Tongue (tissue), 2 donors: ENCODE measurements around the gene TMEM151A. TPM values are rescaled to one million over a fixed set of nuclear protein-coding genes. Genes with fewer than 3 reads are reported as not detected.

Experiments used
- DNase-seq: peaks from one replicate; pipeline ENCODE4 v3.0.0-alpha.2; 2015
- total RNA-seq: library from RNA; depleted of rRNA; stranded (reverse); fragments of >200 nt; gene quantifications from one replicate; pipeline ENCODE4 v1.2.3, GENCODE V29; 2014

Gene TMEM151A
- total RNA-seq, 1 donor from 2014 or later: not detected

DNA sequence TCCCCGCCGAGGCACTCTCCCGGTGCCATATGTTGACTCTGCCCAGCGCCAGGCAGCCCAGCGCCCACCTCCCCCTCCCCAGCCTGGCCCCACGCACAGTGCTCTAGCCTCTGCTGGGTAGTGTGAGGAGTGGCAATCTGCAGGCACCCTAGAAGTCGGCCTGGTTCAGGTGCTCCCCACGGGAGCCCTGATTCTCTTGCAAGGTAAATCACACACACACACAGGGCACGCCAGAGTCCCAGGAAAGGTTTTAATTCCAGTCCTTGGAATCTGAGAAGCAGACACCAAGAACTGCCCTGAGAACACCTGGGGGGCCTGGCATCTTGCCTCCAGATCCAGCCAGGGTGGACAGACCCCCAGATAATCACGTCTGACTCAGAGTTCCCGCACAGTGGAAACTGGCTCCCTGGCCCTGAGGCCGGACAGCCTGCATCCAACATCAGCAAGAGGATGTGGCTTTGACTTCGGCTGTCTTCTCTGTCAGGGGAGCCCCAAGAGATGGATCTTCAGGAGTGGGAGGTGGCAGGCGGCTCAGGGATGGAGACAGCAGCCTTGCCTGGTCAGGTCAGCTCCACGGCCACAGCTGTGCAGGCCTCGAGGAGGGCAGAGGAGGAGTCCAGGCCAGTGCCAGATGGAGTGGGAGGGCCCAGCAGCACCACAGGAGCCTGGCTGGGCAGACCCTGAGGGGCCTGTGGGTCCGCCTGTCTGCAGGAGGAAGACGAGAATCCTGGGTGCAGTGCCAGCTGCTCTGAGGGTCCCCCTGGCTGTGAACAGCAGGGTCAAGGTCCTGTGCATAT, 45.6 kb downstream of the TMEM151A start:
- DNase-seq: no peak

DNA sequence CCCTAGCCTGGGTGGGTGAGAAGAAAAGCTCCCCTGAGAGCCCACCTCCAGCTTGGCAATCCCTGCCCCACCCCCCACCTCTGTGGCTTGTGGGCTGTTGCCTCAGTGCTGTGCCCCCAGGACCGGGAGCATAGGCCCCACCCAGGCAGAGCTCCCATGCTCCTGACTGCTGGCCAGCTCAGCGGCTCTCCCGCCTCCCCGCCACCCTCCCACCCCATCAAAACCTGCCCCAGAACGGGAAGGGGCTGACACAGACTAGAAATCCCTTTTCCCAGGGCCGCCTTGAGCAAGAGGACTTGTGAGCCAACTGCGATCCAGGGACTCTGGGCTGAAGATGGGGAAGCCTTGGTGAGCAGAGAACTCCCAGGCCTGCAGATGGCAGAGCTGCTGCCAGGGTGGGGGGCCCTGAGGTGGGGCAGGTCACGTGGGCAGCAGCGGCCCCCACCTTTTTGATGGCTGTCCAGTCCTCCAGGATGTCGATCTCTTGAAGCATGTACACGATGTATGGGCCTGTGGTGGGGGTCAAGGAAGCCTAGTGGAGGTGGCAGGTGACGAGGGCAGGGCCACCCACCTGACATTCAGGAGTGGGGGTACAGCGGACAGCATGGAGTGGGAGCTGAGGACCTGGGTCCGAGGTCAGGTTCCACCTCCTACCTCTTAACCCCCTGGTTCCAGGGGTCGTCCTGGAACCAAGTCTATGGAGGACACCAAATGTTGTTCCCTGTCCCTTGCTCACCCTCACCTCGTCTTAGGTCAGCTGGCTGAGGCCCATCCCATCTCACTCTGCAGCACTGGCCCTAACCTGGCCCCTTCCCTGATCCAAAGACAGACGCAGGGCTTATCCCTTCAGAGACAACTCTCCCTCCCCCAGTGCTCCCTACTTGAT, 46.8 kb downstream of the TMEM151A start:
- DNase-seq: no peak

DNA sequence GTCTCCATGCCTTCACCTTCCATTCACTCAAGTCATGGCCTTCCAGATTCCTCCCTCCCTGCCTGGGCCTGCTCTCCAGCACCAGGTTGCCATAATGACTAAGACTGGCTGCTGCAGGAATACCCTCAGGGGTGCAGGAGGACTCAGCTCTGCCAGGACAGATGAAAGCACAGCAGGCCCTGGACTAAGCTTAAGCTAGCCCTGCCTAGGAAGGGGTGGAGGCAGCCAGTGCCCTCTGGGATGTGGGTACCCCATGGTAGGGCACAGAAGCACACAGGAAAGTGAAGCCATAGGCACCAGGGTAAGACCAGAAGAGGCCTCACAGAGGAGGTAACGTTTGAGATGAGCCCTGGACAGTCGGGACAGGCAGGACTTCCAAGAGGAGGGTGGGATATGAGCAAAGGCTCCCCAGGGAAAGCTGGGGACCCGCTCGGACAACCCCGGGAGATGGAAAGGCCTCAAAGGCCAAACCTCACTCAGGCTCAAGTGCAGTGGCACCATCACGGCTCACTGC, 47.5 kb downstream of the TMEM151A start:
- DNase-seq: no peak

DNA sequence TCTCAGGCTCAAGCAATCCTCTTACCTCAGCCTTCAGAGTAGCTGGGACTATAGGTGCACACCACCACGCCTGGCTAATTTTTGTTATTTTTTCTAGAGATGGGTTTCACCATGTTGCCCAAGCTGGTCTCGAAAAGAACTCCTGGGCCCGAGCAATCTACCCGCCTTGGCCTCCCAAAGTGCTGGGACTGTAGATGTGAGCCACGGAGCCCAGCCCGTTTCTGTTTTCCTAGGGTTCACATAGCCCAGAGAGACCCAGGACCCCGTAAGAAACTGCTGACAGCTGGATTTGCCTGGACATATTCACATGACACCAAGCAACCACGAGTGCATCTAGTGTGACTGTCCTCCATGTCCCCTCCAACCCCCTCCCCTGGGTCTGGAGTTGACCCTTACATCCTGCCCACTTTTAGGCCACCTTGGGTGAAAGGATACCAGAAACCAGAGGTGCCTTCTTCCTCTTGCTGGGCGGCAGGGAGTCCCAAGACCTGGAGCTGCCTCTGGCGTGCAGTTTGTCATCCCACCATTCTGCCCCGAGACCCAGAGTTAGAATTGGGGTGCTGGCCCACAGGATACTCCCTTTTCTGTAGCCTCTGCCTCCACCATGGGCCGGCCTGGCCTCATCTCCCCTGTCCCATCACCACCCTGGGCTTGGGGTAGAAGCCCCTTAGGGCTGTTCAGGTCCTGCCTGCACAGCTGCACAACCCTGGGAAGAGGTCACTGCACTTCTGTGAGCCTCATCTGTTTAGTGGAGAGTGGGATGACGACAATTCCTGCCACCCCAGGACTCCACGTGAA, 48.2 kb downstream of the TMEM151A start:
- DNase-seq: no peak

DNA sequence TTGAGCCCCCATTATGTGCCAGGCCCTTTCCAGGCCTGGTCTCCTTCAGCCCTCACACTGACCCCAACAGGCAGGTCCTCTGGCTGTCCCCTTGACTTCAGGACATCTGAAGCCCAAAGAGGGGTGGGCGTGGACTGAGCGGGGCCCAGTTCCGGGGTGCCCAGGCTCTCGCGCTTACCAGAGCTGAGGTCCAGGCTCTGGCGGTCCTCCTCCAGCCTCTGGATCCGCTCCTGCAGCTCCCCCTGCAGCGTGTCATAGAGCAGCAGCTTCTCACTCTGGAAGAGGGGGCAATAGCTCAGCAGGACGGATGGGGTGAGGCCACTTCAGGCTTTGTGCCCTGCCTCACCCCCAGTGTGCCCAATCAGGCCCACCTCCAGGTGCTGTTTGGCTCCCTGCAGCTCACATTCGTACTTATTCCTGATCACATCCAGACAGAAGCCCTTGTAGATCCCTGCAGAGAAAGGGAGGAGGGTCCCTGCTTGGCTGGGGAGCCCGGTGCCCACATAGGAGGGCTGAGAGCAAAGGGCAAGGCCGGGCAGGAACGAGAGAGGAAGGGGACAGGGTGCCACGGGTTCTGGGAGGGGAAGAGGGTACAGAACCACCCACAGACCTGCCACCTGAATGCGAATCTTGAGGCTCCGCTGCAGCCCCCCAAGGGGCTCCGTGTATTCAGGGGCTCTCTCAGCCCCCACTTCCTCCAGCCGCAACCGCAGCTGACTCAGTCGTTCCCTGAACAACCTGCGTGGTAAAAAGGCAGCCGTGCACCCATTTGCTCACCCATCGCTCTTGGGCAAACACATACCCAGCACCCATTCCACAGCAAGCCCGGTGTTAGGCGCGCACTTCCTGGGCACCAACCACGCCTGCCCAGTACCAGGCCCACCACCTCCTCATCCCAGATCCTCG, 49.2 kb downstream of the TMEM151A start:
- no peak for DNase-seq

DNA sequence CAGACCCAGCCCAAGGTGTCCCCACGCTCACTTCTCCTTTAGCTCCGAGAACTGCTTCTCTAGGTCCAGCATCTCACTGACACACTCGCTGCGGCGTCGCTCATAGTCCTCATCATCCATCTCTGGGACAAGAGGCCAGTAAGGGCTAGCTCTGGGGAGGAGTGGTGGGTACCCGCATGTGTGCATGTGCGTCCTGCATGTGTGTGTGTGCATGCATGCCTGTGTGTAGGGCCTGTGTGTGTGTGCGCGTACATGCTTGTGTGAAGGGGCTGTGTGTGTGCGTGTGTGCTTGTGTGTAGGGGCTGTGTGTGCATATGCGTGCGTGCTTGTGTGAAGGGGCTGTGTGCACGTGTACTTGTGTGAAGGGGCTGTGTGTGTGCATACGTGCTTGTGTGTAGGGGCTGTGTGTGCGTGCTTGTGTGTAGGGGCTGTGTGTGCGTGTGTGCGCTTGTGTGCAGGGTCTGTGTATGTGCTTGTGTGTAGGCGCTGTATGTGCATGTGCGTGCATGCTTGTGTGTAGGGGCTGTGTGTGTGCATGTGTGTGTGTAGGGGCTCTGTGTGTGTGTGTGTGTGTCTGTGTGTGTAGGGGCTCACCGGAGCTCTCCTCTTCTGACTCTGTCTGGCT, 49.9 kb downstream of the TMEM151A start:
- no peak for DNase-seq

DNA sequence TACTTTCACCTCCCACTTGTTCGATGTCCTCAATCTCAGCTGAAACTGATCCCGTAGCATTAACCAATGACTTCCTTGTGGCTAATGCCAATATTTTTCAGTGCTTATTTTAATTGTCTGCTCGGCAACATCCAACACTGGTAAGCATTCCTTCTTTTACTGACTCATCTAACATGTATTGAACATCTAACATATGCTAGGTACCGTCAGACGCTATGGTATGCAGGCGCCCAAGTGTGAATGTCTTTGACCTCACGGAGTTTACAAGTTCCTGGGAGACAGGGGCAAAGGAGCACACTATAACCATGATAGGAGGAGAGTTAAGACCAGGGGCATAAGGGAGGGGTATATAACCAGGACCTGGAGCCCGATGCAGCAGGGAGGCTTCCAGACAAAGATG, 51.5 kb downstream of the TMEM151A start:
- DNase-seq: no peak

DNA sequence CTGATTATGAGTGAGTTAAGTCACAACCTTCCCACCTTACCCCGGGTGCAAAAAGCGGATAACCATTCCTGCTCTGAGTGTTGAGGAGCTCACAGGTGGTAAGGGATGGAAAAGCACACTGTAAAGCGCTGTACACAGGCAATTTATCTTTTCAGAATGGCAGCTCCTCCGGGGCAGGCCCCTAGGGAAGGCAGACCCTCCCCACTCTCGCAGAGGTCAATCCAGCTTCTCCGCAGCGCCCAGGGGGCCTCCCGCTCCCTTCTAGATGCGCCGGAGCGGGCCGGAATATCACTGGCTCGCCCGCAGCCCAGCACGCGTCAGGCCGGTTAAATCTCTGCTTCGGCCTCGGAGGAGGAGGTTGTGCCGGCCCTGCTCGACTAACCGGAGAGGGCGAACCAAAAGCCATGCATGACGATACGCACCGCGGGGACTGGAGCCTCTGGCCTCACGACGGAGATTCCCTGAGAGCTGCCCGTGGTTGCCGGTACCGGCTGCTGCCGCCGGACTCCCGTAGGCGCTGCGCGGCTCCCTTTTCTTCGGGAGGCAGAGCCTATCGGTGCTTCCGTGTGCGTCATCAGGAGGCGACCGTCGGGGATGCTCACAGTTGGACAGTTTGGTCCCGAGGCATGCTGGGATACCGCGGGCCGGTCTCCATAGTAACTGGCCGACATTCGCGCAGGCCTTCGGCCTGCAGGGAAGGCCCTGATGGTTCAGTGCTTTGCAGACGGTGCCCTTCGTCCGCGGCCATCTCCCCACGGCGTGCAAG, 53.0 kb downstream of the TMEM151A start, which contains the start of gene BRMS1:
BRMS1 (minus strand) TSS at position 555 of the 766 bp plus-strand sequence. CDS start 2,870 bp downstream, outside the sequence.
- peak; percentile 99 for DNase-seq

DNA sequence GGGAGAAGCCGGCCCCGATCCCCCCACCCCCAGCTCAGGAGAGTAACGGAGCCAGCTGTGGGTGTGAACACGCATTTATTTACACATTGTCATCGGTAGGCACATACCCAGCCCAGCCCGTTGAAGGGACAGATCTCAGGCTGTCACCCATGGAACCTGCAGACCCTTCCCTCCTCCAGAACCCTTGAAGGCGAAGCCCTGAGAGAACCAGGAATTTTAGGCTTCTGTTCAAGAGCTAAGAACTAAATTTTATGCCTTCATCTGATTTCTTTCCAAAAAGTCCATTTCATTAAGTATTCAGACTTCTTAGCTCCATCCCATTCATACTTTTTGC, 53.6 kb downstream of the TMEM151A start:
- no peak for DNase-seq

Other genes with a start within 250 kb of the TMEM151A start
- gene GAL3ST3, start 242.7 kb upstream of the TMEM151A start, total RNA-seq: not detected
- gene SF3B2, start 239.5 kb upstream of the TMEM151A start, total RNA-seq: 95.4 TPM
- 27.0 TPM for gene PACS1, start 221.6 kb upstream of the TMEM151A start, total RNA-seq
- gene KLC2, start 34.2 kb upstream of the TMEM151A start, total RNA-seq: 11.4 TPM
- 62.2 TPM for gene RAB1B, start 23.3 kb upstream of the TMEM151A start, total RNA-seq
- gene CNIH2, start 13.7 kb upstream of the TMEM151A start, total RNA-seq: 1.7 TPM
- gene YIF1A, start 2.8 kb upstream of the TMEM151A start, total RNA-seq: 53.5 TPM
- gene CD248, start 25.1 kb downstream of the TMEM151A start, total RNA-seq: 37.6 TPM
- gene RIN1, start 44.5 kb downstream of the TMEM151A start, total RNA-seq: 7.1 TPM
- gene BRMS1, start 53.2 kb downstream of the TMEM151A start, total RNA-seq: 23.6 TPM
- 40.8 TPM for gene B4GAT1, start 55.7 kb downstream of the TMEM151A start, total RNA-seq
- gene SLC29A2, start 79.9 kb downstream of the TMEM151A start, total RNA-seq: 10.2 TPM
- 1.4 TPM for gene NPAS4, start 129.1 kb downstream of the TMEM151A start, total RNA-seq
- gene MRPL11, start 147.0 kb downstream of the TMEM151A start, total RNA-seq: 55.9 TPM
- 5.9 TPM for gene PELI3, start 175.0 kb downstream of the TMEM151A start, total RNA-seq
- 21.2 TPM for gene DPP3, start 188.5 kb downstream of the TMEM151A start, total RNA-seq
- 29.6 TPM for gene BBS1, start 218.7 kb downstream of the TMEM151A start, total RNA-seq